HepG2 (cell line): ENCODE measurements around the gene C1orf159. TPM values are rescaled to one million over a fixed set of nuclear protein-coding genes. Genes with fewer than 3 reads are reported as not detected.
A peak's percentile ranks its signal among the peaks of the same experiment; 100 is the strongest.

Source experiments
- HNRNPH1 ChIP-seq: fragments of 200-400 bp; formaldehyde crosslinking; optimal IDR thresholded peaks from 2 replicates; pipeline ENCODE3; 2017; ENCODE audit warnings: mild to moderate bottlenecking, low read depth, low read length
- KDM2A ChIP-seq: sonication (generic); formaldehyde crosslinking; IDR thresholded peaks from 2 replicates; pipeline ENCODE4 v1.4.0; 2020; ENCODE audit warnings: low read depth, missing genetic modification reagents, borderline replicate concordance
- MTF2 ChIP-seq: sonication (generic); formaldehyde crosslinking; IDR thresholded peaks from 2 replicates; pipeline ENCODE4 v1.5.0; 2020; ENCODE audit warnings: missing genetic modification reagents, borderline replicate concordance
- ZFY ChIP-seq: sonication (generic); formaldehyde crosslinking; IDR thresholded peaks from 2 replicates; pipeline ENCODE4 v1.4.0; 2020; ENCODE audit warnings: missing genetic modification reagents
- ZNF296 ChIP-seq: sonication (generic); formaldehyde crosslinking; conservative IDR thresholded peaks from 2 replicates; pipeline ENCODE4 v1.5.0; 2020; ENCODE audit warnings: mild to moderate bottlenecking, missing genetic modification reagents
- polyA plus RNA-seq, 8 experiments: library from polyadenylated mRNA; depleted of rRNA in 3 of 8; stranded (reverse) in 7 of 8; unstranded in 1 of 8; fragments of >200 nt; fragmentation: Illumina TruSeq in 4 of 8; extraction: Trizol in 4 of 8; gene quantifications; 2 replicates each; pipeline versions ENCODE4 v1.2.1 to v1.2.3, GENCODE V29; 2011 to 2016; ENCODE audit warnings: low read depth in 4 of 8, missing spikeins in 1 of 8, mixed read lengths in 1 of 8; ENCODE audit not compliant: insufficient read depth in 1 of 8
- total RNA-seq, 5 experiments: library from RNA; depleted of rRNA; stranded (reverse); fragments of >200 nt; fragmentation: Illumina TruSeq; extraction: Trizol; gene quantifications; 2 replicates each; pipeline ENCODE4 v1.2.3, GENCODE V29; 2016; ENCODE audit warnings: low read depth in 1 of 5
- TF ChIP-seq, protein P1 (sequence below): sonication (generic); formaldehyde crosslinking; IDR thresholded peaks from 2 replicates; pipeline ENCODE4 v1.5.0; 2020; ENCODE audit warnings: mild to moderate bottlenecking, missing genetic modification reagents, borderline replicate concordance
- TF ChIP-seq, protein P2 (sequence below): sonication (generic); formaldehyde crosslinking; IDR thresholded peaks from 2 replicates; pipeline ENCODE4 v1.5.1; 2020; ENCODE audit warnings: mild to moderate bottlenecking, missing genetic modification reagents, moderate library complexity
- TF ChIP-seq, protein P3 (sequence below): IDR thresholded peaks from 2 replicates; pipeline ENCODE4 v1.6.1; 2012; ENCODE audit warnings: low read length, improper control_type of control experiment
- TF ChIP-seq, protein P4 (sequence below): sonication (generic); formaldehyde crosslinking; IDR thresholded peaks from 2 replicates; pipeline ENCODE4 v1.4.0; 2020; ENCODE audit warnings: missing genetic modification reagents, borderline replicate concordance
- TF ChIP-seq, protein P5 (sequence below): sonication (generic); formaldehyde crosslinking; IDR thresholded peaks from 2 replicates; pipeline ENCODE4 v1.5.0; 2020; ENCODE audit warnings: missing genetic modification reagents
- TF ChIP-seq, protein P6 (sequence below): sonication (generic); formaldehyde crosslinking; IDR thresholded peaks from 2 replicates; pipeline ENCODE4 v1.4.0; 2020; ENCODE audit warnings: mild to moderate bottlenecking, missing genetic modification reagents

C1orf159 gene
- total and polyA plus RNA-seq, 2 of the 13 experiments (the other 11 are each of a cell fraction or from before 2014, with no cell fraction given), result 3.8 to 6.7 TPM

DNA sequence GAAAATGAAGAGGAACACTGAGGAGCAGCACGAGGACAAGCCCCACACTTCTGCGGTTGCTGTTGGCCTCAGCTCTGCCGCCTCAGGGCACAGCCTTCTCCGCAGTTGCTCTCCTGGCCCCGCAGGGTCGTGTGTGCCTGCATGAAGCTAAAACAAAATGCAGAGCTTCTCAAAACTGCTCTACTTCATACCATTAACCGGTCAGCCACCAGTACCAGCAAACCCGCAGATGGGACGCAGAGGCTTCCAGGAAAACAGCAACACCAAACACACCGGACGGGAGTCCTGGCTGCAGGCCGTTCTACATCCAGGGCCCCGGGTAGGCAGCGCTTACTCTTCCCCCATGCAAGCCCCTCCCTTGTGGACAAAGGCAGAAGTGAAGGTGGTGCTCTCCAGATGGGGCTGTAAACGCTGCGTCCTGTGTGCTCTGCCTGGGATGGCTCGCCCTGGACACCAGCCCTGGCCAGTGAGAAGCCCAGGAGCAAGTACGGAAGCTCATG lies 7.1 kb upstream of the C1orf159 start (continued):
- TF ChIP-seq, protein P1, sequence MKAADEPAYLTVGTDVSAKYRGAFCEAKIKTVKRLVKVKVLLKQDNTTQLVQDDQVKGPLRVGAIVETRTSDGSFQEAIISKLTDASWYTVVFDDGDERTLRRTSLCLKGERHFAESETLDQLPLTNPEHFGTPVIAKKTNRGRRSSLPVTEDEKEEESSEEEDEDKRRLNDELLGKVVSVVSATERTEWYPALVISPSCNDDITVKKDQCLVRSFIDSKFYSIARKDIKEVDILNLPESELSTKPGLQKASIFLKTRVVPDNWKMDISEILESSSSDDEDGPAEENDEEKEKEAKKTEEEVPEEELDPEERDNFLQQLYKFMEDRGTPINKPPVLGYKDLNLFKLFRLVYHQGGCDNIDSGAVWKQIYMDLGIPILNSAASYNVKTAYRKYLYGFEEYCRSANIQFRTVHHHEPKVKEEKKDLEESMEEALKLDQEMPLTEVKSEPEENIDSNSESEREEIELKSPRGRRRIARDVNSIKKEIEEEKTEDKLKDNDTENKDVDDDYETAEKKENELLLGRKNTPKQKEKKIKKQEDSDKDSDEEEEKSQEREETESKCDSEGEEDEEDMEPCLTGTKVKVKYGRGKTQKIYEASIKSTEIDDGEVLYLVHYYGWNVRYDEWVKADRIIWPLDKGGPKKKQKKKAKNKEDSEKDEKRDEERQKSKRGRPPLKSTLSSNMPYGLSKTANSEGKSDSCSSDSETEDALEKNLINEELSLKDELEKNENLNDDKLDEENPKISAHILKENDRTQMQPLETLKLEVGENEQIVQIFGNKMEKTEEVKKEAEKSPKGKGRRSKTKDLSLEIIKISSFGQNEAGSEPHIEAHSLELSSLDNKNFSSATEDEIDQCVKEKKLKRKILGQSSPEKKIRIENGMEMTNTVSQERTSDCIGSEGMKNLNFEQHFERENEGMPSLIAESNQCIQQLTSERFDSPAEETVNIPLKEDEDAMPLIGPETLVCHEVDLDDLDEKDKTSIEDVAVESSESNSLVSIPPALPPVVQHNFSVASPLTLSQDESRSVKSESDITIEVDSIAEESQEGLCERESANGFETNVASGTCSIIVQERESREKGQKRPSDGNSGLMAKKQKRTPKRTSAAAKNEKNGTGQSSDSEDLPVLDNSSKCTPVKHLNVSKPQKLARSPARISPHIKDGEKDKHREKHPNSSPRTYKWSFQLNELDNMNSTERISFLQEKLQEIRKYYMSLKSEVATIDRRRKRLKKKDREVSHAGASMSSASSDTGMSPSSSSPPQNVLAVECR (CRISPR knock-in tag), result peak; percentile 49; the same call in 1 of the 2 replicates
- TF ChIP-seq MTF2 (CRISPR knock-in tag) (no peak), ZNF296 (CRISPR knock-in tag) (no peak), KDM2A (peak; percentile 43; the same call in 1 of the 2 replicates), HNRNPH1 (no peak), ZFY (CRISPR knock-in tag) (no peak)
- TF ChIP-seq, protein P2, sequence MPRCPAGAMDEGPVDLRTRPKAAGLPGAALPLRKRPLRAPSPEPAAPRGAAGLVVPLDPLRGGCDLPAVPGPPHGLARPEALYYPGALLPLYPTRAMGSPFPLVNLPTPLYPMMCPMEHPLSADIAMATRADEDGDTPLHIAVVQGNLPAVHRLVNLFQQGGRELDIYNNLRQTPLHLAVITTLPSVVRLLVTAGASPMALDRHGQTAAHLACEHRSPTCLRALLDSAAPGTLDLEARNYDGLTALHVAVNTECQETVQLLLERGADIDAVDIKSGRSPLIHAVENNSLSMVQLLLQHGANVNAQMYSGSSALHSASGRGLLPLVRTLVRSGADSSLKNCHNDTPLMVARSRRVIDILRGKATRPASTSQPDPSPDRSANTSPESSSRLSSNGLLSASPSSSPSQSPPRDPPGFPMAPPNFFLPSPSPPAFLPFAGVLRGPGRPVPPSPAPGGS (CRISPR knock-in tag), result no peak
- TF ChIP-seq, protein P3, sequence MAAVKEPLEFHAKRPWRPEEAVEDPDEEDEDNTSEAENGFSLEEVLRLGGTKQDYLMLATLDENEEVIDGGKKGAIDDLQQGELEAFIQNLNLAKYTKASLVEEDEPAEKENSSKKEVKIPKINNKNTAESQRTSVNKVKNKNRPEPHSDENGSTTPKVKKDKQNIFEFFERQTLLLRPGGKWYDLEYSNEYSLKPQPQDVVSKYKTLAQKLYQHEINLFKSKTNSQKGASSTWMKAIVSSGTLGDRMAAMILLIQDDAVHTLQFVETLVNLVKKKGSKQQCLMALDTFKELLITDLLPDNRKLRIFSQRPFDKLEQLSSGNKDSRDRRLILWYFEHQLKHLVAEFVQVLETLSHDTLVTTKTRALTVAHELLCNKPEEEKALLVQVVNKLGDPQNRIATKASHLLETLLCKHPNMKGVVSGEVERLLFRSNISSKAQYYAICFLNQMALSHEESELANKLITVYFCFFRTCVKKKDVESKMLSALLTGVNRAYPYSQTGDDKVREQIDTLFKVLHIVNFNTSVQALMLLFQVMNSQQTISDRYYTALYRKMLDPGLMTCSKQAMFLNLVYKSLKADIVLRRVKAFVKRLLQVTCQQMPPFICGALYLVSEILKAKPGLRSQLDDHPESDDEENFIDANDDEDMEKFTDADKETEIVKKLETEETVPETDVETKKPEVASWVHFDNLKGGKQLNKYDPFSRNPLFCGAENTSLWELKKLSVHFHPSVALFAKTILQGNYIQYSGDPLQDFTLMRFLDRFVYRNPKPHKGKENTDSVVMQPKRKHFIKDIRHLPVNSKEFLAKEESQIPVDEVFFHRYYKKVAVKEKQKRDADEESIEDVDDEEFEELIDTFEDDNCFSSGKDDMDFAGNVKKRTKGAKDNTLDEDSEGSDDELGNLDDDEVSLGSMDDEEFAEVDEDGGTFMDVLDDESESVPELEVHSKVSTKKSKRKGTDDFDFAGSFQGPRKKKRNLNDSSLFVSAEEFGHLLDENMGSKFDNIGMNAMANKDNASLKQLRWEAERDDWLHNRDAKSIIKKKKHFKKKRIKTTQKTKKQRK, result no peak
- TF ChIP-seq, protein P4, sequence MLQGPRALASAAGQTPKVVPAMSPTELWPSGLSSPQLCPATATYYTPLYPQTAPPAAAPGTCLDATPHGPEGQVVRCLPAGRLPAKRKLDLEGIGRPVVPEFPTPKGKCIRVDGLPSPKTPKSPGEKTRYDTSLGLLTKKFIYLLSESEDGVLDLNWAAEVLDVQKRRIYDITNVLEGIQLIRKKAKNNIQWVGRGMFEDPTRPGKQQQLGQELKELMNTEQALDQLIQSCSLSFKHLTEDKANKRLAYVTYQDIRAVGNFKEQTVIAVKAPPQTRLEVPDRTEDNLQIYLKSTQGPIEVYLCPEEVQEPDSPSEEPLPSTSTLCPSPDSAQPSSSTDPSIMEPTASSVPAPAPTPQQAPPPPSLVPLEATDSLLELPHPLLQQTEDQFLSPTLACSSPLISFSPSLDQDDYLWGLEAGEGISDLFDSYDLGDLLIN (CRISPR knock-in tag), result no peak
- TF ChIP-seq, protein P5, sequence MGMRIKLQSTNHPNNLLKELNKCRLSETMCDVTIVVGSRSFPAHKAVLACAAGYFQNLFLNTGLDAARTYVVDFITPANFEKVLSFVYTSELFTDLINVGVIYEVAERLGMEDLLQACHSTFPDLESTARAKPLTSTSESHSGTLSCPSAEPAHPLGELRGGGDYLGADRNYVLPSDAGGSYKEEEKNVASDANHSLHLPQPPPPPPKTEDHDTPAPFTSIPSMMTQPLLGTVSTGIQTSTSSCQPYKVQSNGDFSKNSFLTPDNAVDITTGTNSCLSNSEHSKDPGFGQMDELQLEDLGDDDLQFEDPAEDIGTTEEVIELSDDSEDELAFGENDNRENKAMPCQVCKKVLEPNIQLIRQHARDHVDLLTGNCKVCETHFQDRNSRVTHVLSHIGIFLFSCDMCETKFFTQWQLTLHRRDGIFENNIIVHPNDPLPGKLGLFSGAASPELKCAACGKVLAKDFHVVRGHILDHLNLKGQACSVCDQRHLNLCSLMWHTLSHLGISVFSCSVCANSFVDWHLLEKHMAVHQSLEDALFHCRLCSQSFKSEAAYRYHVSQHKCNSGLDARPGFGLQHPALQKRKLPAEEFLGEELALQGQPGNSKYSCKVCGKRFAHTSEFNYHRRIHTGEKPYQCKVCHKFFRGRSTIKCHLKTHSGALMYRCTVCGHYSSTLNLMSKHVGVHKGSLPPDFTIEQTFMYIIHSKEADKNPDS (CRISPR knock-in tag), result 0 out of 2 replicates have a peak, but pooled peaks have one; percentile 28
- TF ChIP-seq, protein P6, sequence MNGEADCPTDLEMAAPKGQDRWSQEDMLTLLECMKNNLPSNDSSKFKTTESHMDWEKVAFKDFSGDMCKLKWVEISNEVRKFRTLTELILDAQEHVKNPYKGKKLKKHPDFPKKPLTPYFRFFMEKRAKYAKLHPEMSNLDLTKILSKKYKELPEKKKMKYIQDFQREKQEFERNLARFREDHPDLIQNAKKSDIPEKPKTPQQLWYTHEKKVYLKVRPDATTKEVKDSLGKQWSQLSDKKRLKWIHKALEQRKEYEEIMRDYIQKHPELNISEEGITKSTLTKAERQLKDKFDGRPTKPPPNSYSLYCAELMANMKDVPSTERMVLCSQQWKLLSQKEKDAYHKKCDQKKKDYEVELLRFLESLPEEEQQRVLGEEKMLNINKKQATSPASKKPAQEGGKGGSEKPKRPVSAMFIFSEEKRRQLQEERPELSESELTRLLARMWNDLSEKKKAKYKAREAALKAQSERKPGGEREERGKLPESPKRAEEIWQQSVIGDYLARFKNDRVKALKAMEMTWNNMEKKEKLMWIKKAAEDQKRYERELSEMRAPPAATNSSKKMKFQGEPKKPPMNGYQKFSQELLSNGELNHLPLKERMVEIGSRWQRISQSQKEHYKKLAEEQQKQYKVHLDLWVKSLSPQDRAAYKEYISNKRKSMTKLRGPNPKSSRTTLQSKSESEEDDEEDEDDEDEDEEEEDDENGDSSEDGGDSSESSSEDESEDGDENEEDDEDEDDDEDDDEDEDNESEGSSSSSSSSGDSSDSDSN (CRISPR knock-in tag), result peak; percentile 66
